ENCODE results near the gene TPP2.
A peak's percentile ranks its signal among the peaks of the same experiment; 100 is the strongest.

Gene TPP2

DNA sequence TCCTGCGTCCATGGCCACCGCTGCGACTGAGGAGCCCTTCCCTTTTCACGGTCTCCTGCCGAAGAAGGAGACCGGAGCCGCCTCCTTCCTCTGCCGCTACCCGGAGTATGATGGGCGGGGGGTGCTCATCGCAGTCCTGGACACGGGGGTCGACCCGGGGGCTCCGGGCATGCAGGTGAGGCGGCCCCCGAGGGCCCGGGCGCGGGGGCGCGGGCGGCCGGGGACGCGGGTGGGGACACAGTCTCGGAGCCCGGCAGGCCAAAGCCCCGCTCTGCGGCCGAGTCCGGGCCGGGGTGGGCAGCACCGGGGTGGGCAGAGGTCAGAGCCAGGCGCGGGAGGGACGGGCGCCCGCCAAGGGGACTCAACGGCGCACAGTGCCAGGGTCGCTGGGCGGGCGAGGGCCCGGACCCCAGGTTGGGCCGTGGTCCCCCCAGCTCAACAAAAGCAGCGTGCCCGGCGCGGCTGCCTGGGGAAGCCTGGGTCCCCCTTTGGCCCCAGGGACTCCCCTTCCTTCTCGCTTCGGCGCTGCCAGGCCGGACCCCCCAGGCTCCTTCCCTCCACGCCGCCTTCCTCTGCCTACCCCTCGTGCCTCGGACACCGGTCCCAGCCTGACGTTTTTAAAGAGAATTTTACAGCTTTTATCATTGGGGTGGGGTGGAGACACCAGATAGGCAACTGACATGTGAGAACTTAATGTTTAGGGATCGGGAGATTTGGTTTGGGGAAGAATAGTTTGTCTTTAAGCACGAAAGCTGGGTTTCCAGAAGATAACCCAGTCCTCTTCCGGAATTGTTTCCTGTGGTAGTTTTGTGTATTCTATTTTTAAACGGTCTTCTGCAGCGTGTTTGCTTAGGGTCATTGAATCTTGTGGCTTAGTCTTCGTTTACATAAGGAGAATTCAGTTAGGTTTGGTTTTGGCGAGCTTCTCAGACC, 509 bp downstream of the TPP2 start:
- DNase-seq = no peak

DNA sequence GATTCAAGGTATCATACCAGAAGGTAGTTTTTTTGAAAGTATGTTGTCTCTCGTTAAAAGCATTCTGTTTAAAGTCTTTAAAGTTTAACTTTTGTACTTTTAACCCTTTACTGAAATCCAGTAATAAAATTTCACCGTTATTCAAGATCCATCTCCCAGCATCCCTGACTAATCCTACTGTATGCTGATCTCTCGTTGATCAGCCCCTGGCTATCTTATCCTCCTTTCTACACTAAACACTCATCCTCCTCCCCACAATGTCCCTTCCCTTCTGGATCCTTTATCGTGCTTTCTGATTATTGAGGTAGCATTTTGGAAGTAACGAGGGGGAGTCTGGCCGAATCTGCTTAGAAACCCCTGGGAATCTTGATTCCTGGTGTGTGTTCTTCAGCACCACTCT, 1.3 kb downstream of the TPP2 start:
- no peak for DNase-seq

DNA sequence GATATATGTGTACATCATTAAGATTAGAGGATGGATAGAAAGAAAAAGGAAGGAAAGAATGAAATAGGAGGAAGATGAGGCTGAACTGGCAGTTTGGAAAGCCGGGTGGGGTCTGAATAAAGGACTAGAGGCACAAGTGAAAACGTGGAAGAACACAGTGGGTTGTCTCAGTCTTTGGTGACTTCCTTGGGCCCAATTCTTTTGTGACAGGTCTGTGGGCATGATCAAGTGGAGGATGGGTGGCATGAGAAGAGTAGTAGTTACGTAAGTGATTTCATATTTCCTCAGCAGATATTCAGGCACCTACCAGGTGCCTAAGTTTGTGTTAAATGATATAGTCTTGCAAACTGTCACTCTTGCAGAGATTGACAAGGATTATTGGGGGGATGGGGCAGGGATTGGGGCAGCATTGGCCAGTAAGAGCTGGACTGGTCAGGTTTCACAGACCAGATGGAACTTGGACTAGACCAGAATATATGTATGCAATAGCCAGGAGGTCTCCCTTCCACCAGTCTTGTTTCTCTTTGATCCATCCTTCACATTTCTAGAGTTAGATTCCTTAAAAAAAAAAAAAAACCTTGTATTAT, 2.7 kb downstream of the TPP2 start:
- no peak for DNase-seq

DNA sequence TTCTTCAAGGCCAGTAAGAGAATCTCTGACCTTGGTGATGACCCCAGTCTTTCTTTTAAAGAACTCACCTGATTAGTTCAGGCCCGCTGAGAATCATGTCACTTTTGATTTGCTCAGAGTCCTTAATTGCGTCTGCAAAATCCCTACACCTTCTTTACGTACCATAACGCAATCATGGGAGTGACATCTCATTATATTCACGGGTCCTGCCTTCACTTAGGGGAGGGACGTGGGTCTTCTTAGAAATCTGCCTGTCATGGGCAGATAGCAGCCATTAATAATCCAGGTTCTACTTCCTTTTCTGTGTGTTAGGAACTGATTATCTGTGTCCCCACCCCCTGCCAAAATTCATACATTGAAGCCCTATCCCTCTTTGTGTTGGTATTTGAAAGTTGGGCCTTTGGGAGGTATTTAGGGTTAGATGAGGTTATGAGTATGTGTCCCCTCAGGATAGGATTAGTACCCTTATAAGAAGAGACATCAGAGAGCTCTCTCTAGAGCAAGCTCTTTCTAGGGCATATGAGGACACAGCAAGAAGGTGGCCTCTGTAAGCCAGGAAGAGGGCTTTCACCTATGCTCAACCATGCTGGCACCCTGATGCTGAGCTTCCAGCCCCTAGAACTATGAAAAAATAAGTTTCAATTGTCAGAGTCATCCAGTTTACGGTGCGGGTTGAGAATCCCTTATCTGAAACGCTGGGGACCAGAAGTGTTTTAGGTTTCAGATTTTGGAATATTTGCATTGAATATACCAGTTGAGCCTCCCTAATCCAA, 9.9 kb downstream of the TPP2 start:
- no peak for DNase-seq

DNA sequence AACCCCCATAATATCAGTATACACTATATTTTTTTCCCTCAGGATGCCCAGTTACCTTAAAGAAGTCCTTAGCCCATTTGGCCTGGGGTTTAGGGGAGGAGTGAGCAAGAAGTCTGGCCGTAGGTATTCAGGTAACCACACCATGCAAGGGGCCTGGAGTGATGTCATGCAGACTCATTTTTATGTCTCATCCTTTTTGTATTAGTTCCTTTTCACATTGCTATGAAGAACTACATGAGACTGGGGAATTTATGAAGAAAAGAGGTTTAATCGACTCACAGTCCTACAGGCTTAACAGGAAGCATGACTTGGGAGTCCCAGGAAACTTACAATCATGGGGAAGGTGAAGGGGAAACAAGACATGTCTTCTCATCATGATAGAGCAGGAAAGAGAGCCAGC, 12.2 kb downstream of the TPP2 start:
- DNase-seq = no peak

DNA sequence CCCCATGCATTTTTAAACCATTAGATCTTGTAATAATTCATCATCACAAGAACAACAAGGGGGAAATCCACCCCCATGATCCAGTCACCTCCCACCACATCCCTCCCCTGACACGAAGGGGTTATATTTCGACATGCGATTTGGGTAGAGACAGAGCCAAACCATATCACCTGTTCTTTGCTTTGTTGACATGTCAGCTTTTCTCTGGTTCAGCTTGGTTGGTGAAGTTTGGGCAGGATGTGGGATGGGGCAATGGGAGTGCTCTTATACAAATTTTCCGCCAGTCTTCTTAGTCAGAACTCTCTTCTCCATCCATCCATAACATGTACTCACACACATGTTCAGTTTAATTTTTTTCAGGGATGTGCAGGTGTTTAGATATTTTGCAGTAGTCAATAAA, 12.9 kb downstream of the TPP2 start:
- no peak for DNase-seq

DNA sequence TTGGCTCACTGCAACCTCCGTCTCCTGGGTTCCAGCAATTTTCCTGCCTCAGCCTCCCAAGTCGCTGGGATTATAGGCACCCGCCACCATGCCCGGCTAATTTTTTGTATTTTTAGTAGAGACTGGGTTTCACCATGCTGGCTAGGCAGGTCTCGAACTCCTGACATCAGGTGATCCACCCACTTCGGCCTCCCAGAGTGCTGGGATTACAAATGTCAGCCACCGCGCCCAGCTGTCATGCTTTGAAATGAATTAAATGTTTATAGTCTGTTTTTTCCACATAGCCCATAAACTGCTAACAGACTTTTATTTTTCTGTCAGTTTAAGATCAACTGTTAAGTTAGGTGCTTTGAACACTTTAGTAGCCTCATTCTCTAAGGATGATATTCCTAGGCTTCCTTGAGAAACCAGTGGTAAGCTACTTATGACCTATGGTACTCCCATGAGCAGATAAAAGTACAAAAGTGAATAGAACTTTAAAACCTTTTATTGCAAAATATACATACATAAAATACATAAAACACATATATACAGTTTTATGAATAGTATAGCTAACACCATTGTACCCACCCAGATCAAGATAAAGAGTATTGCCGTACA, 13.6 kb downstream of the TPP2 start:
- no peak for DNase-seq

DNA sequence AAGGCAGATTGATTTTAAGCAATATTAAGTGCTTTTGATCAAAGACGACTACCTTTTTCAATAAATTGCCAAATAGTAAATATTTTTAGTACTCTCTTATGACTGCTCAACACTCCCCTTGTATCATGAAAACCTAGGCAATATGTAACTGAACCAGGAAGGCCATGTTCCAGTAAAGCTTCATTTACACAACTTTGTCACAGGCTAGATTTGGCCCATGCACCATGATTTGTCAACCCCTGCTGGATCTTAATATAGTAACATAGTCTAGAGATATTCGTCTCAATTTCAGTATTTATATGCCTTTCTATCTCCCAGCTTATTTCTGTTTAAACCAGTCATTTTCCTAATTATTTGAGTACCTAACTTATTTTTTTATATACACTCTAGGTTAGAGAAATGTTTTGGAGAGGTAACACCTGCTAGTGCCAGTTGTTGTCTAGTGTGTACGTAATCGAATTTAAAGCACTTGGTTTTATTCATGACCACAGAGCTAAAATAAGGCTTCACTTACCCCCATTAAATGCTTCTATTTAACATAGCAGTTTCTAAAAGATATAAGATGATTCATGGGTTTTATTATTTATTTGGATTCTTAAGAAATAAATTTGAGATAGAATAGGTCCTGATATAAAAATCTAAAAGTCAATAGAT, 21.0 kb downstream of the TPP2 start:
- DNase-seq = no peak

DNA sequence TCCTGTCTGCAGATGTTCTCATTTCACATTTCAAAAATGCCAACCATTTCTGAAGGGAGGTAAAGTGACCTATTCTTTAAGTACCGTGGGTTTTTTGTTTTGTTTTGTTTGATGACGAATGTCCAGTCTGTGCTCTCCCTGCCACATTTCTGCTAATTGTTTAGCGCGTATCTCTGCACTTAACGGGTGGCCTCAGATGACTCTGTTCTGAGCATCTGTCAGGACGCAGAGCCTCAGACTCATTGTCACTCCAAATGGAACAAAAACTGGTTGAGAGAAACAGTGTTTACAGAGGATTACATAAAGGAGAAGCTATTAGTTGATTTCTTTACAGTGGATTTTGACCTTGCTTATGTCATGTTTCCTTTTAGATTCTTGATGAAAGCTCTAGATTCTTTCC, 23.7 kb downstream of the TPP2 start:
- no peak for DNase-seq

DNA sequence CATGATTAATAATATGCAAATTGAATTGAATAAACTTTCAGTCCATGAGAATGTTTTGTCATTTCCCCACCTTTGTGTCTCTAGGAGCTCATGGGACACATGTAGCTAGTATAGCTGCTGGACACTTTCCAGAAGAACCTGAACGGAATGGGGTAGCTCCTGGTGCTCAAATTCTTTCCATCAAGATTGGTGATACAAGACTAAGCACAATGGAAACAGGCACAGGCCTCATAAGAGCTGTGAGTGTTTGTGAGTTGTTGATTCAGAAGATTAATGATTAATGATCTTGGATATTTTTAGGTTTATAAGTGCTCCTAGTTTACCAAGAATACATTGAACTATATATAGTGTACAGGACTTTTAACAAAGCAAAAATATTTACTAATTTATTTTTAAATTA, 30.1 kb downstream of the TPP2 start:
- DNase-seq = no peak

DNA sequence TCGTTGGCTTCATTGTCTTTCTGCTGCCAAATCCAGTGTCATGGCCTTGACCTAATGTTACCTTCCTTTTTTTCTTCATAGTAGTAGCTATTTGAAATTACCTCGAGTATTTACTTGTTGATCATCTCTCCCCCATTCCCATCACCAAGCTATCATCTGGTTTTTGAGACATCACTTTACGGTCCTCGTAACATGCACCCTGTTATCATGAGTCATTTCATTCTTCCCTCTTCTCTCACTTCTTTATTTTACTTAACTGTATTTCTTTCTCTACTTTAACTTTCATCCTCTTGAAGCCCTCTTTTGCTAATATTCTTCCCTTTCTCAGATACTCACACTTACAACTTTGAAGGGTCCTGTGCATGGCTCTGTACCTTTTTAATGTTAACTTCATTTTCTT, 31.8 kb downstream of the TPP2 start:
- DNase-seq = no peak

DNA sequence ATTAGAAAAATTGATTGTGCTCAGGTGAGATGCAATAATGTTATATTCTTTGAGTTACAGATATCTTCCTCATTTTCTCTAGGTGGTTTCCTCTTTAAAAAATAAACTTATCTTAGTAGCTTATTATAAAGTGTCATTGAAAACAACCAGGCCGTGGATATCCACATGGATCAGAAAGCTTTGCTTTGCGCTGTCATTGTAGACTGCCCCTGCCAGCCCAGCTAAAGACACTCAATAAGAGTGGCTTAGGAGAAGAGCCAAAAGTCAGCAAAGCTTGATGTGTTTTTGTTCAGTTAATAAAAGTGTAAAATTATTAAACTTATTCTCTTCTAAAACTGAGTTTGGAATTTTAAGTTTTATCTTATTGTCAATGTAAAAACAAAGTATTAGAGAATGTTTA, 34.4 kb downstream of the TPP2 start:
- no peak for DNase-seq

DNA sequence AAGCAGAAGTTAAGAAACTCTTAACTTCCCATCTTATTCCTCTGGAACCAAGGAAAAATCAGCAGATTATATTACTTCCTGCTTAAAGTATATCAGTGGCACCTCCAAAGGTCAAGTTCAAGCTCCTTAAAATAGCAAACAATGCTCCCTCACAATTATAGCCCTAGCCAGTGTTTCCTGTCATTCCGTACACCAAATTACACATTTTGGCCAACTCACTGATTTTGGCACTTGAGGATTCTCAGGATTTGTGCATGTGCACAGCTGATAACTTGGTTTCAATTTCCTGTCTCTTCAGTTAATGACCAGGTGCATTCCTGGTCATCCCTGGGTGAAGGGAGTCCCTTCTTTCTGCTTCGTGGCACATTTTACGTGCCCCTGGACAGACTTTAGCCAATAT, 42.0 kb downstream of the TPP2 start:
- no peak for DNase-seq

DNA sequence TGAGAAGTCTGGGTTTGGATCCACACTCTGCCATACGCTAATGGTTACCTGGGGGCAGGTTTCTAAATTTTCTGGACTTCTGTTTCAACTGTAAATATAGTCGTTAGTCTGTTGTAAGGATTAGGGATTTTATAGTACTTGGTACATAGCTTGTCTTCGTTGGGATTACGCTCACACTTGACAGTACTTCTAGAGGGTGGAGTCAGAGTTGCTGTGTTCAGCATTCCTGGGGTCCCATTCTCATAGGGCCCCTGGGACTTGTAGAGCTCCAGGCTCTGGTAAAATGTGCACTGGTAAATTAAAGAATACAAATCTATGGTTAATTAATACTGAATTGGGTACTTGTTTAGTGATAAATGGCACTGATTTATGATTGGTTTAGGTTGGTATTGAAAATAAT, 45.2 kb downstream of the TPP2 start:
- no peak for DNase-seq

DNA sequence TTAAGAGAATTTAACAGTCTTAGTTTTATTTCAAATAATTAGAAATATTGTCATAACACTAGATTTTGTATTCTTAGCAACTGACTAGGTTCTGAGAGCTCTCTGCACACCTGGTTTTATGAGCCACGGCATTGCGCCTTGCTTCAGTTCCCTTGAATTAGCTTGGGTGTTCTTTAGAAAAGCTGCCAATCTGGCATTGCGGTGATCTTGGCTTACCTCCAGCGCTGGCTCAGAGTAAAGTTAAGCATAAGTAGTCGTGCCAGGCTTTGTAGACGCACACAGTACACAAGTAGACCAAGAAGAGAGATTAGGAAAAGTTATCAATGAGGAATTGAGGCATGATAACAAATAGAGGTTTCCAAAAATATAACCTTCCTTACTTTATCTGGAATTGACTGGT, 45.7 kb downstream of the TPP2 start:
- no peak for DNase-seq

DNA sequence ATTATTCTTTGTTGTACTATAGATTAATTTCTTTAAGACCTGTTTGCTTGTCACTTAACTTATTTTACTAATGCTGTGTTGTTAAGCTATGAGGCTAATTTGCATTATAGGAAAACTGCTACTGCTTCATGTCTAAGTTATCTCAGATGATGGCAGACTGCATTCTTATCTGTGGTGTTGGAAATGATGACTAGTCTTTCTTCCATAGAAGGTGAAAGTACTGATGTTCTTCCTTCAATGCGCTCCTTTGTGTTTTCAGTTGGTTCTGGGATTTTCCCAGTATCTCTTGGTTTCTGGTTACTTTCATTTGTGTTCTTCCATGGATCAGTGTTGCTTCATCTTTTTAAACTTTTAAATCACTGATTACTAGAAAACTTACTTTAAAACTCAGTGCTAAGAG, 46.9 kb downstream of the TPP2 start:
- DNase-seq = peak; percentile 5

DNA sequence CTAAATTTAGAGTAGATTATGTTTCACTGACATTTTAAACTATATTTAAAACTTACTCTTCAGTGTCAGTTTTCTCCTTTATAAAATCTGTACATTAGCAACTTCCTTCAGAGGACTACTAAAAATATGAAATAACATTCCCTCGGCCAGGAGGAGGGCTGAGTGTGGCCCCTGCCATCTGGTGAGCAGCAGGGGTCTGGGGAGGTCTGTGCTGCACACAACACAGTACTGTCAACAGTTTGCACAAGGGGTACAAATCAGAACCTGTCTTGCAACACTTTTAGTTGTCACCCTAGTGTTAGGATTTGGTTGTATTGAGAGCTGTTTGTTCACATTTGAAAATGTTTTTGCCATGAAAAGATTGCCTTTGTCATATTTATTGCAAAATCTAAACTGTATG, 48.9 kb downstream of the TPP2 start:
- DNase-seq = no peak

DNA sequence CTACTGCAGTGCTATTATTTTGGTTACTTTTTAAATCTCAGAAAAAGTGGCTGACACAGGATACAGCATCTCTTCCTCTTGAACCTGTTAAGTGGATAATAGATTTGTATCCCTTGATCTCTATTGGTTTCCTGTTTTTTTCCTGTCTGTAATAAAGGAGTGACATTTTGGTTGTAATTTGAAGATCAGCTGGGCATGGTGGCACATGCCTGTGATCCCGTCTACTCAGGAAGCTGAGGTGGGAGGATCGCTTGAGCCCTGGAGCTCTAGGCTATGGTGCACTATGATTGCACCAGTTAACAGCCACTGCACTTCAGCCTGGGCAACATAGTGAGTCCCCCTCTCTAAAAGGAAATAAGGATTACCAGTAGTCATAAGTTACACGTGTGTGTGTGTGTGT, 51.3 kb downstream of the TPP2 start:
- DNase-seq = no peak

DNA sequence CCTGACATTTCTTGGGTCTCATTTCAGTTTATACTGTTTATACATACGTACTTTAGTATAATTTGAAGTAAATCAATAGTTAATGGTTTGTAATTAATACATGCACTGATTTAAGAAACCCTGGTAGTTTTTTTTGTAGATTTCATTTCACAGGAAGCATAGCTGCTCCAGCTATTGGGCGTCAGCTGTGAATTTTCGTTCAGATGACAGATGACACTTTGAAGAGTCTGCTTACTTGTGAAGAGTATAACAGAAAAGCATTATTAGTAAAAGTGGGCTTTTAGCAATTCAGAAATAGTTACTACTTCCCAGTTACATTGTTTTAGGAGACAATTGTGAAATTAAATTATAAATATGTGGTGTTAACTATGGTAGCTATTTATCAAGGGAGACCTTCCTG, 53.7 kb downstream of the TPP2 start:
- DNase-seq = no peak

DNA sequence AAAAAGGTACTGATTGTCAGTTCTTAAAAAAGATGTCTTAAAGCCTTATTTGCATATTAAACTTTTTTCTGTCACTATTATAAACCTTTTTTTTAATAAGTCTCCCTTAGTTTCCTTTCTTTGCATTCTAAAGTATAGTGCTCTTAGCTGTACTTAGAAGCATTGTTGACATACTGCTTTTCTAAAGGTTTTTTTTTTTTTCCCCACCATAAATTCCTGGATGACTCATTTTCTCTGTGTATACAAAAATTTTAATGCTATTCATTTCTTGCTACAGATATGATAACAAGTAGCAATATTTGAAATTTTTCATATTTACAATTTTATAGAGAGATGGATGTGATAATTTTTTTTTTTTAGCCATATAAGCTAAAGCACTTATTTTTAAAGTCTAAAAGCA, 54.6 kb downstream of the TPP2 start:
- DNase-seq = peak; percentile 20

DNA sequence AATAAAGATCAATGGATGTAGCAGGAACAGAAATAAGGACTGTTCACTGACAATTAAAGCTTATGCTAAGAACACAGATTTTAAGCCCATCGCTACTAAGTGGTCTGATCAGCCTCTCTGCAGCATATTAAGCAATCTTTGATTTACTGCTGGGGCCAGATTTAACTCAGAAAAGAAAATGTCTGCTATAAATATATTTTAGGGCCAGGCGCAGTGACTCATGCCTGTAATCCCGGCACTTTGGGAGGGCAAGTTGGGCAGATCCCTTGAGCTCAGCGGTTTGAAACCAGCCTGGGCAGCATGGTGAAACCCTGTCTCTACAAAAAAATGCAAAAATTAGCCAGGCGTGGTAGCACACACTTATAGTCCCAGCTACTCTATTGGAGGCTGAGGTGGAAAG, 55.1 kb downstream of the TPP2 start:
- peak; percentile 52 for DNase-seq

DNA sequence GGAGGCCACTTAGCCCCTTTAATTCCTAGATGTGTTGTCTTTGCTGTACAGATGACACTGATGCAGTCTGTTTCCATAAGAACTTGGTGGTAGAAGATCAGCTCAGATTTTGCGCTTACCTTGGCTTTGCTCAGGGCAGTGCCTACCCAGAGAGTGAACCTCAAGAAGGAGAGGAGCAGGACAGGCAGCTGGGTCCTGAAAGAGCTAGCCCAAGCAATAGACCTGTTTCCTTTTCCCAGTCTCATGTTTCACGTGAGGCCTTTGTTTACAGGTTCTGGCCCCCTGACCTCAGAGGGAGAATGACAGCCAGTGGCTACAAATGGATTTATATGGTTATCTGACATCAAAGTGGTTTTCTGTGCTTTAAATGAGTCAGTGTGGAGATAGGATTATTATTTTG, 58.0 kb downstream of the TPP2 start:
- DNase-seq = no peak

DNA sequence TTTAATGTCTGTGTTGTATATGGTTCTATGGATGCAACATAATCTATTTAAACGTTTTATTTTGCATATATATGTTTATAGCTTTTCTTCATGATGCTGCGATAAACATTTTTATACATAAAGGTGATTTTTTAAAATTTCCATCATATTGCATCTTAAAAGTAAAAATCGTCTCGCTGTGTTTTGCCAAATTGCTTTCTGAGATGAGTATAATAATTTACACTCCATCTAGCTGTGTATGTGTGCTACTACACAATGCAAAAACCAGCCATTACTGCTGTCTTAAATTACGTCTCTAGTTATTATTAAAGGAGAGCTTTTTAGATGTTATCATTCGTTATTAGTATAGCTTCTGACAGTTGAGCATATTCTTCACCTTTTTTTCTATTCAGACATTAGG, 60.8 kb downstream of the TPP2 start:
- DNase-seq = no peak
